Loucy (cell line): Measurements from ENCODE around the gene TACR2.

Source experiments
- CTCF ChIP-seq: fragments of 200-600 bp; sonication (generic); conservative IDR thresholded peaks from 2 replicates; pipeline ENCODE4 v1.5.1; 2014; ENCODE audit warnings: mild to moderate bottlenecking, antibody characterized with exemption, low read length
- EZH2phosphoT487 ChIP-seq: fragments of 200-600 bp; IDR thresholded peaks from 2 replicates; pipeline ENCODE4 v1.6.1; 2018; ENCODE audit warnings: antibody characterized with exemption, mild to moderate bottlenecking, moderate library complexity, borderline replicate concordance

GRCh38 chr10:69374242-69374641 lies 42.5 kb downstream of the TACR2 start:
- TF ChIP-seq CTCF (no peak), EZH2phosphoT487 (no peak)
